ENCODE results near the gene SSX4B. TPM values are rescaled to one million over a fixed set of nuclear protein-coding genes. Genes with fewer than 3 reads are reported as not detected.
"Not testable (repeated sequence)": the region's sequence is repeated elsewhere in the genome, so short reads cannot be mapped to it uniquely, and the experiment has no call there.

SSX4B gene, protein sequence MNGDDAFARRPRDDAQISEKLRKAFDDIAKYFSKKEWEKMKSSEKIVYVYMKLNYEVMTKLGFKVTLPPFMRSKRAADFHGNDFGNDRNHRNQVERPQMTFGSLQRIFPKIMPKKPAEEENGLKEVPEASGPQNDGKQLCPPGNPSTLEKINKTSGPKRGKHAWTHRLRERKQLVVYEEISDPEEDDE
- not detected for total RNA-seq
- polyA plus RNA-seq, result not detected

GRCh38 chrX:48411860-48412259, at the start of gene SSX4B:
SSX4B (minus strand) TSS chrX:48411960; CDS start chrX:48411372, 588 bp downstream.
- H3K4me1 ChIP-seq; H3K9me3 ChIP-seq; H3K27me3 ChIP-seq; H3K27ac ChIP-seq; DNase-seq; intact Hi-C loops (cut with DNase I); H3K4me3 ChIP-seq; H3K36me3 ChIP-seq: not testable (repeated sequence)
- WGBS, 2 donors, result no CpG with 5 or more reads among the region's 15 CpGs

DNA sequence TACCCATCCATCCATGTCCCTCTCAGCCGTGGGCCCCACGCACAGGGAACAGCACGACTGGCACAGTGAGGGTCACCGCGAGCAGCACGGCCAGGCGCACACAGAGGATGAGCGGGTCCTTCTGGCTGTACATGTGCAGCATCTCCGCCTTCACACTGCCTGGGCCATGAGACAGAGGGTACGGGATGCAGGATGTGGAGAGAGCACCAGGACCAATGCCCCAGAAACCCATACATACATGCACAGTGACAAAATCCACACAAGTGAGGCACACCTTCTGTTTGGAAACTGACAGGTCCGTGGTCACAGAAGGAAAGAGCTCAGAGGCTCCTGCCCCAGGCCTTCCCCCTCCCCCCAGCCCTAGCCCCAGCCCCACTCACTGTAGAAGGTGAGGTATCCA, 48.8 kb upstream of the SSX4B start:
- intact Hi-C loops (cut with DNase I), result no loop called here
- Histone ChIP-seq H3K27me3 (no peaks in the 10 kb centered on the region), H3K27ac (no peak overlapping the region), H3K4me3 (no peak overlapping the region), H3K9me3 (no peaks in the 10 kb centered on the region), H3K36me3 (no peaks in the 10 kb centered on the region), H3K4me1 (no peaks in the 10 kb centered on the region)
- DNase-seq, result no peak
- WGBS, 2 donors, result 96 to 98% methylated on average over 11 of the region's 11 CpGs
- TF ChIP-seq POLR2AphosphoS5 (IDR thresholded peaks at IDR 0.05) (no peak), EP300 (IDR thresholded peaks at IDR 0.05) (no peak), POLR2A (IDR thresholded peaks at IDR 0.05) (no peak)
- TF ChIP-seq, protein P1, sequence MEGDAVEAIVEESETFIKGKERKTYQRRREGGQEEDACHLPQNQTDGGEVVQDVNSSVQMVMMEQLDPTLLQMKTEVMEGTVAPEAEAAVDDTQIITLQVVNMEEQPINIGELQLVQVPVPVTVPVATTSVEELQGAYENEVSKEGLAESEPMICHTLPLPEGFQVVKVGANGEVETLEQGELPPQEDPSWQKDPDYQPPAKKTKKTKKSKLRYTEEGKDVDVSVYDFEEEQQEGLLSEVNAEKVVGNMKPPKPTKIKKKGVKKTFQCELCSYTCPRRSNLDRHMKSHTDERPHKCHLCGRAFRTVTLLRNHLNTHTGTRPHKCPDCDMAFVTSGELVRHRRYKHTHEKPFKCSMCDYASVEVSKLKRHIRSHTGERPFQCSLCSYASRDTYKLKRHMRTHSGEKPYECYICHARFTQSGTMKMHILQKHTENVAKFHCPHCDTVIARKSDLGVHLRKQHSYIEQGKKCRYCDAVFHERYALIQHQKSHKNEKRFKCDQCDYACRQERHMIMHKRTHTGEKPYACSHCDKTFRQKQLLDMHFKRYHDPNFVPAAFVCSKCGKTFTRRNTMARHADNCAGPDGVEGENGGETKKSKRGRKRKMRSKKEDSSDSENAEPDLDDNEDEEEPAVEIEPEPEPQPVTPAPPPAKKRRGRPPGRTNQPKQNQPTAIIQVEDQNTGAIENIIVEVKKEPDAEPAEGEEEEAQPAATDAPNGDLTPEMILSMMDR (IDR thresholded peaks at IDR 0.05), result no peak

- no peak for DNase-seq
- no peaks in the 10 kb centered on the region for H3K27me3 ChIP-seq
- WGBS, 2 donors, result 96 to 97% methylated on average over 3 of the region's 3 CpGs
- intact Hi-C loops (cut with DNase I), result no loop called here
- no peaks in the 10 kb centered on the region for H3K9me3 ChIP-seq
- H3K4me3 ChIP-seq, result no peak overlapping the region
- H3K36me3 ChIP-seq, result no peaks in the 10 kb centered on the region
- TF ChIP-seq, protein P1 (IDR thresholded peaks at IDR 0.05), result no peak
- TF ChIP-seq POLR2A (IDR thresholded peaks at IDR 0.05) (no peak), EP300 (IDR thresholded peaks at IDR 0.05) (no peak), POLR2AphosphoS5 (IDR thresholded peaks at IDR 0.05) (no peak)
- no peaks in the 10 kb centered on the region for H3K4me1 ChIP-seq
- H3K27ac ChIP-seq, result no peak overlapping the region
Measured at GRCh38 chrX:48460031-48460430, 48.3 kb upstream of the SSX4B start.

GRCh38 chrX:48459483-48459882, 47.7 kb upstream of the SSX4B start:
- intact Hi-C loops (cut with DNase I), result no loop called here
- no peaks in the 10 kb centered on the region for H3K27me3 ChIP-seq
- H3K27ac ChIP-seq, result no peak overlapping the region
- H3K4me1 ChIP-seq, result no peaks in the 10 kb centered on the region
- 97 to 98% methylated on average over 6 of the region's 6 CpGs for WGBS, 2 donors
- no peak for DNase-seq
- H3K36me3 ChIP-seq, result no peaks in the 10 kb centered on the region
- TF ChIP-seq POLR2AphosphoS5 (IDR thresholded peaks at IDR 0.05), result no peak
- TF ChIP-seq POLR2A (IDR thresholded peaks at IDR 0.05), result no peak
- TF ChIP-seq EP300 (IDR thresholded peaks at IDR 0.05), result no peak
- TF ChIP-seq, protein P1 (IDR thresholded peaks at IDR 0.05), result no peak
- H3K4me3 ChIP-seq, result no peak overlapping the region
- no peaks in the 10 kb centered on the region for H3K9me3 ChIP-seq

DNA sequence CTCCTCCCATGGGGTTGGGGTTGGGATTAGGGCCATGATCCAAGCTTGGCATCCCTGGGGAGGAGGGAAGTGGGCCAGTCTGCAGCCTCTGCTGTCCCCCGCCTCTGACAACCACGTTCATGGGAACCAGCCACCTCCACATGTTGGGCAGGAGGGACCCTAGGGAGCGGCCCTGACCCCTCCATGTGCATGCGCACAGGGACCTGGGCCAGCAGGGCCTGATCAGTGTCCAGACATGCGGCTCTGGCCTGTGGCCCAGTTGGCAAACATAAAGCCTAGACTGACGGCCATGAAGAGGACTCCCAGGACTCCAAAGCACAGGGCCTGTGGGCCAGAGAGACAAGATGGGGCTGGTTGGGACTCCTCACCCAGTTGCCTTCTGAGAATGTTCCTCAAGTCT, 47.0 kb upstream of the SSX4B start:
- WGBS, 2 donors, result 78 to 83% methylated on average over 6 of the region's 6 CpGs

More for the DNA sequence above, 47.0 kb upstream of the SSX4B start:
- Histone ChIP-seq H3K27me3 (no peaks in the 10 kb centered on the region), H3K27ac (no peak overlapping the region), H3K4me3 (no peak overlapping the region), H3K9me3 (no peaks in the 10 kb centered on the region), H3K36me3 (no peaks in the 10 kb centered on the region), H3K4me1 (no peaks in the 10 kb centered on the region)
- TF ChIP-seq EP300 (IDR thresholded peaks at IDR 0.05), result no peak
- no peak for TF ChIP-seq POLR2AphosphoS5 (IDR thresholded peaks at IDR 0.05)
- TF ChIP-seq, protein P1 (IDR thresholded peaks at IDR 0.05), result no peak
- TF ChIP-seq POLR2A (IDR thresholded peaks at IDR 0.05), result no peak
- intact Hi-C loops (cut with DNase I), result no loop called here
- DNase-seq, result no peak
